8988T (cell line): ENCODE data around the gene USH1G.

Experiments used
- DNase-seq: peaks from one replicate; pipeline ENCODE4 v3.0.0; 2011

The USH1G gene

DNA sequence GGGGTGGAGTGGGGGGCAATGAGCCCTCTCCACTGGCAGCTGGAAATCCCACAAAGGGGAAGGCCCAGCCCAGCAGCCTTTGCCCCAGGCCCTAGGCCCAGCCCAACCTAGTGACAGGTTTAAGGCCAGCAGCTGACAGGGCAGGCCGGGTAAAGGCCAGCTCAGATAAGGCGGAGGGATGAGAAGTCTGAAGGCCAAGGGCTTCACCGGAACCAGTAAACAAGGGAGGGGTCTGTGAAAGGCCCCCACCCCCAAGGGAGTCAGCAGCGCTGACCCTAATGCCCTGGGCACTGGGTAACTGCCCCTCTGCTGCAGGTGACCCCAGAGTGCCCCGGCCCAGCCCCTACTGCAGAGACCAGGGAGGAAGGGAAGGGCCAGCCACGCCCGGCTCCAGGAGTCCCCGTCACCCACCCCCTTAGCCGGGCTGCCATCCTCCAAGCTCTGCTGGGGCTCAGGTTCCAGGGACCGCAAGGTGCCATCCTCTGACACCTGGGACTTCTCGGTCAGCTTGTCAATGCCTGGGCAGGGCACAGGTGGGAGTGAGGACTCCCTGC is 30.2 kb upstream of the USH1G start:
- DNase-seq, result no peak

- DNase-seq, result no peak
Measured at GRCh38 chr17:74952431-74953133, 29.5 kb upstream of the USH1G start.

DNA sequence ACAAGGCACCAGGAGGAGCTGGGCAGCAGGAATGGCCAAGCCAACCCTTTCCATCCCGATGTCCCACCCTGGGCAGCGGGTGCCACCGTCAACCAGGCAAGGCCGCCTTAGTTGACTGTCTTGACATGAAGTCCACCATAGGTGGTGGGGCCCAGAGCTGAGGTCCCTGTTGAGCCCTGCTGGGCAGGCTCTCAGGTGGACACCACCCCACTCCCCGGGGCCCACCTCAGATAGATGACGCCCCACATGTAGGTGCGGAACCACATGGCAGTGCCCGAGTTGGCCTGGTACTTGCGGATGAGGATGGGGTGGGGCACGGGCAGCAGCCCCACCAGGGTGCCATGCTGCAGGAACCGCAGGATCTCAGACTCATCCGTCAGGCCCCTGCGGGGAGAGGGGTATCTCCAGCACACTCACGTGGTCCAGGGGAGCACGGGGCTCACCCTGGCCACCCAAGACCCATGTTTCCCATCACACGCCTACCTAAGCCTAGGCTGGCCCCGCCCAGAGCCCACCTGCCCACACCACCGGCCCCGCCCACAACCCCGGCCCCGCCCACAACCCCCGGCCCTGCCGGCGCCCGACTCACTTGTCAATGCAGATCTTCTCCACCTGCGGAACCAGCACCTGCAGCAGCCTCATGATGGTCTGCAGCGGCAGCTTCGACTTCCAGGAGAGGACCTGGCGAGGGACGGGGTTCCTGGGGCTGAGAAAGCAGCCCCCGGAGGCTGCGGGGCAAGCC is 28.8 kb upstream of the USH1G start:
- DNase-seq, result no peak

GRCh38 chr17:74951065-74951464 is 28.0 kb upstream of the USH1G start:
- no peak for DNase-seq

- no peak for DNase-seq
Measured at GRCh38 chr17:74950207-74950606, 27.2 kb upstream of the USH1G start.

GRCh38 chr17:74949455-74950115 is 26.5 kb upstream of the USH1G start:
- no peak for DNase-seq

GRCh38 chr17:74947041-74947754 is 24.1 kb upstream of the USH1G start:
- no peak for DNase-seq

GRCh38 chr17:74946641-74947040 is 23.6 kb upstream of the USH1G start:
- no peak for DNase-seq

GRCh38 chr17:74945543-74945942 is 22.5 kb upstream of the USH1G start:
- DNase-seq, result no peak

GRCh38 chr17:74943808-74944522 is 20.9 kb upstream of the USH1G start:
- no peak for DNase-seq

- DNase-seq, result no peak
Measured at GRCh38 chr17:74941128-74941725, 18.2 kb upstream of the USH1G start.

GRCh38 chr17:74939534-74939933 is 16.5 kb upstream of the USH1G start:
- DNase-seq, result no peak

DNA sequence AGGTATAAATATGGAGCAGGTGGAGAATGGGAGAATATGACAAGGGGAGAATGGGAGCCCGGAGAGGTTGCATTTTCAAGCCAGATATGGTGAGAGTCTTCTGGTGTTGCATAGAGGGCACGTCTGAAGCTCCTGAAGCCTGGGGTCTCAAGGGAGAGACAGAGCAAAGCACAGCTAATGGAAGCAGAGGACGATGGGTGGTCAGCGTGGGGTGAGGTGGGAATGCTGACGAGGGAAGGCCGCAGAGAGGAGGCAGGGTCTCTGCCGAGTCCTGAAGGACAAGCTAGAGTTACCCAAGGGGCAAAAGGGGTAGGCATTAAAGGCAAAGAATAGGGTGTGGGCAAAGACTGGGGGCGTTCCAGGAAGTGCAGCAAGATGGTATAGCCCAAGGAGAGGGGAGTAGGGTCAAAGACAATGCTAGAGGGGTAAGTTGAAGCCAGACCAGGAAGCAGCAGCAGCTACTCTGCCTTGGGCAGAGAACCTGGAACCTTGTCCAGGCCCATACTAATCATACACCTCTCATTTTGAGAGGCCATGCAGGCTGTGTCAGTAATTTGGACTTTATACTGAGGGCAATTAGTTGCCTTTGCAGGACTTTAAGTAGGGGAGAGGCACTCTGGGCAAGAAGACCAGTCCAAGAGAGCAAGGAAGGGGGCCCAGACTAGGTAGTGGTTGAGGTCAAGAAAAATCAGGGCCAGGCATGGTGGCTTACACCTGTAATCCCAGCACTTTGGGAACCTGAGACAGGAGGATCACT is 15.3 kb upstream of the USH1G start:
- no peak for DNase-seq

GRCh38 chr17:74937064-74938051 is 14.3 kb upstream of the USH1G start:
- DNase-seq, result no peak

- no peak for DNase-seq
Measured at GRCh38 chr17:74936470-74936799, 13.4 kb upstream of the USH1G start.

DNA sequence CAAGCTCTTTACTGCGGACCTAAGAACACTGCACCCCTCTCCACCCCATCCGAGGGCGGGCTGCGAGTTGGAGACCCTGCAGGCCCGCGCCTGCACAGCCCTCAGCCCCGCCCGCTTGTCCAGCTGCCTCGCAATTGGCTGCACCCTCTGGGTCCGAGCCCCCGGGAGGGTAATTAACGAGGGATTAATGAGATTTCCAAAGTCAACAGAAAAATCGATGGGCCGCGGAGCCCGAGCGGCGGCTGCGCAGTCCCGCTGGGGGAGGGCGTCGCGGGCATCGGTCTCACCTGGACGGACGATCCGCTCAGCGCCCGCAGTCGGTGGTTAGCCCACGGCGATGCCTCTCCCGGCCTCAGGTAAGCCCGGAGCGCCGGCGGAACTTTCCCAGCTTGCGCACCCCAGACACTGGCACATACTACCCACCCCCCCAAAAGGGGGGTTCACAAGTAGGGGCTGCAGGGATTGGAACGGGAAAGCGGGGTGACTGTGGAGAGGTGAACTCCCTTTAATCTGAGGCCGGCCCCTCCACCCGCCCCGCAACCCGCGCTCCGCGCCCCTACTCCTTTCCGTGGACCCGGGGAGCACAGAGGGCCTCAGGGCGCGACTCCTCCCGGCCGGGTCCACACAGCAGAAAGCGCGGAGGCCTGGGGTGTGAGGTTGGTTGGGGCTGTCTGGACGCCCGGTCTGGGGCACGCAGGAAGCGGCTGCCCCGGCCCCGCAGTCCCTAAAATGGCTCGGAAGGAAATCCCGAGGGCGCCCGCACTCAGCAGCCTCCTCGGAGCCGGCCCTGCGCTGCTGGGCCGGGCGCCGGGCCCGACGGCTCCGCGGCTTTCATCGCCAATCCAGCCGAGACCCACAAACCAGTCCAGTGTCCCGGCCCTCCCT is 12.8 kb upstream of the USH1G start, which contains the start of gene OTOP3:
Gene OTOP3 (plus strand): TSS at position 314 of the 885 bp plus-strand sequence. CDS start 24 bp downstream, at position 338.
- DNase-seq, result no peak

DNA sequence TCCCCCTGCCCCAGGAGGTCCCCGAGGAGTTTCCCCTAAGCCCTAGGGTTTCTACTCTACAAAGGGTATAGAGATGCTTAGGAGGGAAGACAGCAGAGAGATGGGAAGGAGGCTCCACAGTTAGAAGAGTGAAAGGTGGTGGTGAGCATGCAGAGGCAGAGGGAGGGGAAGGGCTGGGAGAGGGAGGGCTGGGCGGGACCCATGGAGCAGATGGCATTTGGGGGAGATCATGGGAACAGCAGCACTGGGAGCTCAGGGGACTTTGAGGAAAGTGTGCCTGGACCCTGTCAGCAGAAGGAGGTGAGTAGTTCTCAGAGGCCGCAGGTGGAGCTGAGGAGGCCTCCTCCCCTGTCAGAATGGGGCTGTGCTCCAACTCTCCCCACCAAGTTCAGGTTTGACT is 12.0 kb upstream of the USH1G start:
- DNase-seq, result no peak

GRCh38 chr17:74930535-74931036 is 7.5 kb upstream of the USH1G start:
- DNase-seq, result no peak

DNA sequence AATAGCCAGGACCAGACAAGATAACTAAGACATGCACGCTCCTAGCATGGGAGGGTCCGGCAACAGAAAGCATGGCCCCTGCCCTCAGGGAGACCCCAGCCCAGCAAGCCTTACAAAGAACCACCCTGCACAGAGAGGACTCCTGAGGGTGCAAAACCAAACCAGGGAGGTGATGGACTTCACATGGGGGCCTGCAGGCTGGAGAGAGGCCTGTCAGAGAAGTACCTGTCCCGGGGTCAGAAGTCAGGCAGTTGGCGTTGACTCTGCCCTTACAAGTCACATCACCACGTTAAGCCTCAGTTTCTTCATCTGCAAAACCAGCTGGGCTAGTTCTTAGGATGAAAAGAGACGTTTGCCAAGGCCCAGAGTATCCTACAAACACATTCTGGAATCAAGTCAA is 5.7 kb upstream of the USH1G start:
- DNase-seq, result no peak
